ENCODE results near the gene SLC6A19.

The SLC6A19 gene

GRCh38 chr5:1180841-1181271 is 20.5 kb upstream of the SLC6A19 start:
- no peak for DNase-seq (ENCODE audit: low read depth)

GRCh38 chr5:1181451-1182359 is 19.7 kb upstream of the SLC6A19 start:
- DNase-seq (ENCODE audit: low read depth), result no peak

DNA sequence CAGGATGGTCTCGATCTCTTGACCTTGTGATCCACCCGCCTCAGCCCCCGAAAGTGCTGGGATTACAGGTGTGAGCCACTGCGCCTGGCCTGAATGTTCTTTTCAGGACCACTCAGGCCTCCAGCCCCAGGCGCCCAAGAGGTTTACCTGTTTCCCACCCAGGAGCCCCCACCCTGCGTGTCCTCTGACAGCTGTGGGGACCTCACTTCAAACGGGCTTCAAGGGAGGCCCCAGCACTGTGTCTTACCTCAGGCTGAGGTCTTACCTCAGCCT is 19.1 kb upstream of the SLC6A19 start:
- no peak for DNase-seq (ENCODE audit: low read depth)

- no peak for DNase-seq (ENCODE audit: low read depth)
Observed at GRCh38 chr5:1182633-1183423, 18.6 kb upstream of the SLC6A19 start.

GRCh38 chr5:1183424-1184162 is 17.8 kb upstream of the SLC6A19 start:
- no peak for DNase-seq (ENCODE audit: low read depth)

DNA sequence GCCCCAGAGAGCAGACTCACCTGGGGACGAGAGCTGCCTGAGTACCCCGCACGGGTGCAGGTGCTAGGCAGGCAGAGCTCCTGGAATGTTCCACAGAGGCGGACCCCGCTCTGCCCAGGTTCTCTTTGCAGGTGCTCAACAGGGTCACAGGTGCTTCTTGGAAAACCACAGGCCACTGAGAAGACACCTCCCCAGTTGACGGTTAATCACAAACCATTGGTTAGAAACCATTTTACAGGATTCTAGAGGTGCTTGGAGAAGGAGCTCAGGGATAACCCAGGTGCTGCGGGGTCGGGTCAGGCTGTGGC is 17.3 kb upstream of the SLC6A19 start:
- no peak for DNase-seq (ENCODE audit: low read depth)

GRCh38 chr5:1184481-1184880 is 16.9 kb upstream of the SLC6A19 start:
- no peak for DNase-seq (ENCODE audit: low read depth)

DNA sequence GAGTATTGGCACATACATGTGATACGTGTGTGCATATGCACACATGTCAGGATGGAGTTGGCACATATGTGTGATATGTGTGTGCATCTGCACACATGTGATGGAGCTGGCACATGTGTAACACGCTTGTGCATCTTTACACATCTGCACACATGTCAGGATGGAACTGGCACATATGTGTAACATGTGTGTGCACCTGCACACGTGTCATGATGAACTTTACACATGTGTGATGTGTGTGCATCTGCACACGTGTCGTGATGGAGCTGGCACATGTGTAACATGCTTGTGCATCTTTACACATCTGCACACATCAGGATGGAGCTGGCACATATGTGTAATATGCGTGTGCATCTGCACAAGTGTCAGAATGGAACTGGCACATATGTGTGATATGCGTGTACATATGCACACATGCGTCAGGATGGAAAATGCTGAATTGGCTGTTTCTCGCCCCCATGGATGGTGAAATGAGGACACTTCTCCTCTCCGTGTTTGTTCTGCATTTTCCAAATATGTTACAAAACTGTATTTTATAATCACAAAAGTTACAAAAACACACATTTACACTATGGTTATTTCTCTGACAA is 16.3 kb upstream of the SLC6A19 start:
- no peak for DNase-seq (ENCODE audit: low read depth)

DNA sequence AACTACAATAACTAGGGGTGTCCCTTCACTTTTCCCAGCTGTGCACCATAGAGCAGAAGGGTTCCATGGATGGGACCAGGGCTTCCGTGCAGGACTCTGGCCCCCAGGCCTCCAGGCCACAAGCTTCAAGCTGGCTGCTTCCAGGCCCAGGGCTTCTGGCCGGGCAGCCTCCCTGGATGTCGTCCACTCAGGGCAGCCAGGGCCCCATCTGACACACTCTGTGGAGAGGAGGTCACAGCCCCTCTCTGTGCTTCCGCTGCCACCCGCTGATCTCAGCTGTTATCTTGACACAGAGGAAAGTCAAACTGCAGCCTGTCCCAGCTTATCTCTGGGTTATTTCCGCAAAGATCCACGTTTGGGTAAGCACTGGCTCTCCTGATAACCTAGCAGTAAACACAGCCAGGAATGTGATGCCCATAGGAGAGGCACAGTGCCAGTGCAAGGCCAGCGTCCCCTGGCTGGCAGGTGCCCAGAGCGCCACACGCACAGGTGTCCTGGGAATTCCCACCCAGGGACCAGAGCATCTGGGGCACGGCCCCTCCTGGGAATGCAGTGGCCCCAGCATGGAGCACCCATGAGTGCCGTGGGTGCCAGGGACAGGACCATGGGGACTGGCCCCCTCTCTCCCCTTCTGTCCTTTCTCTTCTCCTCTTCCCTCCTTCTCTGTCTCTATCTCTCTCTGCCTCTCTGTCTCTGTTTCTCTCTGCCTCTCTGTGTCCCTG is 15.6 kb upstream of the SLC6A19 start:
- DNase-seq (ENCODE audit: low read depth), result no peak

DNA sequence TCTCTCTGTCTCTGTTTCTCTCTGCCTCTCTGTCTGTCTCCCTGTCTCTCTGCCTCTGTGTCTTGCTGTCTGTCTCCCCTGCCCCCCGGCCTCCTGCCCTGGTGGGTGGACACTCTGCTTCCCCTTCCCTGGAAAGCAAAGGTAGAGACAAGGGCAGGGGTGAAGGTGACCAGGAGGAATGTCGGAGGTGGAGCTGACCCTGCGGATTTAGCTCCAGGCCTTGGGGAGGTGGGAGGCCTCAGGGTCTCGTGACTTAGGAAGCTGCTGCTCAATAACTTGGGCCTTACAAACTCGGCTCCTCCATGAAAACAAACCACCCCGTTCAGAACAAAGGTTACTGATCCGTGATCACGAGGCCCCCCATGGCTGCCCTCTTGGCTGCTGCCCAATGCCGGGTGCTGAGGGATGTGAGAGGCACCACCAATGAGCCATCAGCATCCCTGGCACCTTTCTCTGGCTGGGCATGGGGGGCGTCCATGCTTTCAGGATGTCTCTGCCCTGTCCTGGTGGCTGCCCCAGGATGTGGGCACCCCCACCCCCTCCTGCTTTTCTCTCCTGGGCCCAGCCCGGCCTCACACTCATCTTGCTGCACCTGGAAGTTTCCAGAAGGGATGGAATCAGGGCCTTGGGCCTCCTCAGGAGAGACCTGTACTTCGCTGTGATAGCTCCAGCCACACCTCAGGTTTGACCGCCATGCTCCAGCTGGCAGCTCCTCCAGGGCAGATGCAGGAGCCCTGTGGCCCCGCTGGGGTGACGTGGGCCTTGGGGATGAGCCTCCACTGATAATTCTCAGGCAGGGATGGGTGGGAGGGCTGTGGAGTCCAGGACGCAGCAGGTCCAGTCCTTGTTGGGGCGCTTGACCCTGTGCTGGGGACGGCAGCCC is 14.8 kb upstream of the SLC6A19 start:
- DNase-seq (ENCODE audit: low read depth), result no peak

- DNase-seq (ENCODE audit: low read depth), result no peak
Observed at GRCh38 chr5:1187234-1187949, 14.0 kb upstream of the SLC6A19 start.

- DNase-seq (ENCODE audit: low read depth), result no peak
Observed at GRCh38 chr5:1187950-1188334, 13.5 kb upstream of the SLC6A19 start.

- DNase-seq (ENCODE audit: low read depth), result no peak
Observed at GRCh38 chr5:1188464-1188863, 12.9 kb upstream of the SLC6A19 start.

DNA sequence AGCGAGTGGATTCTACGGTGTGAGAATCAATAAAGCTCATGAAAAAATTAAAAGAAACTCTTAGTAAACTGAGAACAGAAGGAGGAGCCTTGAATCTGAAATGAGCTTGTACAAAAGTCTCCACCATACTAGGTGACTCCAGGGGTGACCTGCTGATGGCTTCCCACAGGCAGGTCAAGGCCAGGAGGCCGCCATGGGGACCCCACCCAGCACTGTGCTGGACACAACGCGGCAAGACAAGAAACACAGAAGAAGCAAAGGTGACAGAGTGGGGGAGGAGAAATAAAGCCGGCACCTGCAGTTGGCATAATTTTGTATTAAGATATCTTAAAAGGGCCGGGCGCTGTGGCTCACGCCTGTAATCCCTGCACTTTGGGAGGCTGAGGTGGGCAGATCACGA is 12.1 kb upstream of the SLC6A19 start:
- DNase-seq (ENCODE audit: low read depth), result no peak

GRCh38 chr5:1190278-1190677 is 11.1 kb upstream of the SLC6A19 start:
- DNase-seq (ENCODE audit: low read depth), result no peak

DNA sequence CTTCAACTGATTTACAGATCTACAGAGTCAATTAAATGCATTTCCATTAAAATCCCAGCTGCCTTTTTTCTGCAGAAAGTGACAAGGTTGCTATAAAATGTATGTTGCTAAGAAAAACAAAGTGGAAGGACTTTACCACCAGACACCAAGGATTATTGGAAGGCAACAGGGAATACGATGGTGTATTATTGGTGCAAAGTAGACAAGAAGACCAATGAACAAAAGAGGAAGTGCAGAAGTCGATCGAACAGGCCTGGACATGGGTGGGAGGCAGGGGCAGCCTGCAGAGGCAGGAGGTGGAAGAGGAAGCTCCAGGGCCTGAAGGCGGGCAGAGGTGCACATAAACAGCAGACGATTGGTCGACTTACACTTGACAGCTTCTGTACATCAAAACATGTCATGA is 10.6 kb upstream of the SLC6A19 start:
- no peak for DNase-seq (ENCODE audit: low read depth)

- no peak for DNase-seq (ENCODE audit: low read depth)
Observed at GRCh38 chr5:1192971-1193590, 8.3 kb upstream of the SLC6A19 start.

DNA sequence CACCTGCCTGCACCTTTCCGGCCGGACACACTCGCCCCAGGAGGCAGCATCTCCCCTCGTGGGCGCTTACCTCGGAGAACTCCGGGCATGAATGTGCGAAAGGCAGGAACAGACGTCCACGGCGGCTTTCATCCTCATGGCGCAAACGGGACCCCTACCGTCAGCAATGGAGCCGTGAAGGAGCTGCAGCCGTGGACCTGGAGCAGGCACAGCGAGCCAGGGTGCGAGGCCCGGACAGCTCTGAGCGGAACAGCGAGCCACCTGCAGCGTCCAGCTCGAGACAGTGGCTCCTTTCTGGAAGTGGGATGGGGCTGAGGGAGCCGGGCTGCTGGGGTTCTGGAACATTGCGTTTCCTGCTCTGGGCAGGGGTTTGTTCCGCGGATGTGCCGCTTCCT is 7.8 kb upstream of the SLC6A19 start:
- no peak for DNase-seq (ENCODE audit: low read depth)

DNA sequence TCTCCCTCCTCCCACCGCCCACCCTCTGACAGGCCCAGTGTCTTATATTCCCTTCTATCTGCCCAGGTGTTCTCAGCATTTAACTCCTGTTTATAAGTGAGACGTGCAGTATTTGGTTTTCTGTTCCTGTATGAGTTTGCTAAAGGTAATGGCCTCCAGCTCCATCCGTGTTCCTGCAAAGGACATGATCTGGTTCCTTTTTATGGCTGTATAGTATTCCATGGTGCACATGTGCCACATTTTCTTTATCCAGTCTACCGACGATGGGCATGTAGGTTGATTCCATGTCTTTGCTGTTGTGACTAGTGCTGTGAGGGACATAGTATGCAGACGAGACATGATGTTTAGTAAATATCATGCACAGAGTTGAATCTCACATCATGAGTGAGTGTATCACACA is 7.0 kb upstream of the SLC6A19 start:
- no peak for DNase-seq (ENCODE audit: low read depth)

DNA sequence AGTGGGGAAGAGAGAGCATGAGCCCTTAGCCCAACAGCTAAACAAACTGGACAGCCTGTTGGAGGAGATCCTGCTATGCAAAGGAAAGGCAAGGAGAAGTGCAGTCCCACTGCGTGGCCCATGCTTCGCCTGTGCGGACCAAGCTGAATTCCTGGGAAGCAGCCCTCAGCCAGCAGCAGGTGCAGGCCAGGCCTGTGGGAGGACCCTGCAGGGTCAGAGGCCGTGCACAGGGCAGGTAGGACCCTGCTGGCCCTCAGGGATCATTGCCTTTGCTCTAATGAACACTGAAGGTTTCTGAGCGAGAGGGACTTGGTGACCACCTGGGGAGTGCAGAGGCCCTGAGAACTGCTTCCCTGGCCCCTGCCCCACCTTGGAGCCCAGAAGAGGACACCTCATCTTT is 6.0 kb upstream of the SLC6A19 start:
- DNase-seq (ENCODE audit: low read depth), result no peak

Measured in stimulated activated CD4-positive, alpha-beta T cell treated with anti-CD3 and anti-CD28 coated beads, Interleukin-2, amount 100 ng/mL, for 4 hours (primary cell).